ENCODE data around the gene LGALS7. TPM values are rescaled to one million over a fixed set of nuclear protein-coding genes. Genes with fewer than 3 reads are reported as not detected.
"Not testable (repeated sequence)": the region's sequence is repeated elsewhere in the genome, so short reads cannot be mapped to it uniquely, and the experiment has no call there.

Gene LGALS7
- total RNA-seq (2021; fragmentation: NEBNext Ultra II Directional; extraction: Animal tissue kit (Norgen Biotek cat#: 25700)) = not detected
- long read RNA-seq = 0 reads

- Mint-ChIP-seq H3K36me3 (ENCODE audit: low read depth) (no peaks in the 10 kb centered on the region), H3K27ac (no peak within 1 kb of the TSS), H3K4me3 (no peak within 1 kb of the TSS), H3K27me3 (ENCODE audit: insufficient read depth) (peaks cover 7% of the 10 kb centered on the region), H3K4me1 (ENCODE audit: low read depth) (no peaks in the 10 kb centered on the region), H3K9me3 (no peaks in the 10 kb centered on the region)
- TF ChIP-seq CTCF (IDR thresholded peaks at IDR 0.05) = no peak
- no peak for DNase-seq
These were observed at the start of gene LGALS7 for GRCh38 chr19:38773469-38774177. Gene LGALS7, minus strand, starts transcription at chr19:38773517. Its CDS starts 25 bp downstream, at chr19:38773492.

- peaks cover 27% of the 10 kb centered on the region for H3K36me3 Mint-ChIP-seq (ENCODE audit: low read depth)
- not testable (repeated sequence) for H3K27me3 Mint-ChIP-seq (ENCODE audit: insufficient read depth); H3K27ac Mint-ChIP-seq; H3K4me1 Mint-ChIP-seq (ENCODE audit: low read depth); DNase-seq; H3K9me3 Mint-ChIP-seq; H3K4me3 Mint-ChIP-seq
These were observed 48.0 kb upstream of the LGALS7 start for GRCh38 chr19:38821230-38821825.

- peaks cover 25% of the 10 kb centered on the region for H3K36me3 Mint-ChIP-seq (ENCODE audit: low read depth)
- no peaks in the 10 kb centered on the region for H3K4me1 Mint-ChIP-seq (ENCODE audit: low read depth)
- H3K9me3 Mint-ChIP-seq = peaks cover 6% of the 10 kb centered on the region
These were observed 46.1 kb upstream of the LGALS7 start for GRCh38 chr19:38819231-38819920.

GRCh38 chr19:38817081-38817480 is 43.8 kb upstream of the LGALS7 start:
- H3K27ac Mint-ChIP-seq = no peak overlapping the region
- TF ChIP-seq CTCF (IDR thresholded peaks at IDR 0.05) = no peak
- H3K9me3 Mint-ChIP-seq = no peaks in the 10 kb centered on the region
- no peak overlapping the region for H3K4me3 Mint-ChIP-seq
- peaks cover 1% of the 10 kb centered on the region for H3K27me3 Mint-ChIP-seq (ENCODE audit: insufficient read depth)
- DNase-seq = no peak
- no peaks in the 10 kb centered on the region for H3K4me1 Mint-ChIP-seq (ENCODE audit: low read depth)
- peaks cover 4% of the 10 kb centered on the region for H3K36me3 Mint-ChIP-seq (ENCODE audit: low read depth)

More at GRCh38 chr19:38819231-38819920, 46.1 kb upstream of the LGALS7 start:
- TF ChIP-seq CTCF (IDR thresholded peaks at IDR 0.05) = no peak
- no peak overlapping the region for H3K27ac Mint-ChIP-seq
- H3K27me3 Mint-ChIP-seq (ENCODE audit: insufficient read depth) = peaks cover 3% of the 10 kb centered on the region
- no peak for DNase-seq
- H3K4me3 Mint-ChIP-seq = no peak overlapping the region

- DNase-seq = no peak
- no peak for TF ChIP-seq CTCF (IDR thresholded peaks at IDR 0.05)
- Mint-ChIP-seq H3K27me3 (ENCODE audit: insufficient read depth) (peaks cover 1% of the 10 kb centered on the region), H3K27ac (no peak overlapping the region), H3K4me3 (no peak overlapping the region), H3K9me3 (no peaks in the 10 kb centered on the region), H3K4me1 (ENCODE audit: low read depth) (no peaks in the 10 kb centered on the region), H3K36me3 (ENCODE audit: low read depth) (peaks cover 4% of the 10 kb centered on the region; the same call in 1 of the 2 replicates)
These were observed 42.9 kb upstream of the LGALS7 start for GRCh38 chr19:38816131-38816750.

All from HFFc6 (cell line).